GM23248 (cell line): Measurements from ENCODE around the gene TRPC4.

Experiments used
- EZH2 ChIP-seq: fragments of 200-600 bp; sonication (generic); IDR thresholded peaks from 2 replicates; pipeline ENCODE4 v1.6.1; 2018; ENCODE audit warnings: antibody characterized with exemption, mild to moderate bottlenecking; ENCODE audit not compliant: insufficient read depth, poor library complexity, severe bottlenecking
- EZH2phosphoT487 ChIP-seq: fragments of 200-600 bp; sonication (generic); IDR thresholded peaks from 2 replicates; pipeline ENCODE4 v1.6.1; 2018; ENCODE audit warnings: antibody characterized with exemption, moderate library complexity, mild to moderate bottlenecking, low read depth; ENCODE audit not compliant: insufficient read depth

DNA sequence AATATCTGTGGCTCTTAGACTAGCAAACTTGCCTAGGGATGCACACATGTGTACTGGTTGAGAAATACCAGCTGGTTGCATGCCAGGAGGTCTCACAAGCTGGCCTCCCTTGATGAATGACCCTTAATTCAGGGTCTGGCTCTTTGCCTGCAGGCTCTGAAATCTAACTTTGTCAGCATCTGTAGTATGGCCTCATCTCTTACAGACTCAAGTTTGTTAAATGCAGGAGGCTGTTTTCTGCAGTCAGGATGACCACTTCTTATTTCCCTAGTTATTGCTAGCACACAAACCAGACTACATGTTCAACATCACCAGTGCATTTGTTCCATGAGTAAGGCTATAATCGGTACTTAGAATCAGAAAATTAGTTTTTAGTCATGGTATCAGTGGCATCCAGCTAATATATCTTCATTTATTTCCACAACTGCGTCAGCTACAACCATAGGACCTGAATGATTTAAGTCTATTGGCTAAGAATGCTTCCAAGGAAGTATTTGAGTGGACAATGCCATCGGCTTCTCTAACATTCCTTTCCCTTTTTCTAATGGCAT lies 247.7 kb downstream of the TRPC4 start:
- TF ChIP-seq EZH2 (no peak), EZH2phosphoT487 (no peak)
